Loucy (cell line): ENCODE data around the gene CDC42BPB.

Experiments used
- H2AFZ ChIP-seq: fragments of 200-600 bp; sonication (generic); 2 replicates; pipeline ENCODE4 v1.6.0; 2016; ENCODE audit warnings: antibody characterized with exemption, mild to moderate bottlenecking, low read length, moderate library complexity
- H3F3A ChIP-seq: fragments of 200-600 bp; 2 replicates; pipeline ENCODE4 v1.6.0; 2016; ENCODE audit warnings: antibody characterized with exemption, low read depth, mild to moderate bottlenecking
- H3K27me3 ChIP-seq: fragments of 200-600 bp; sonication (generic); 2 replicates; pipeline ENCODE4 v1.6.1; 2014; ENCODE audit warnings: low read length, mild to moderate bottlenecking; ENCODE audit not compliant: insufficient read depth, poor library complexity, severe bottlenecking
- H3K36me3 ChIP-seq: fragments of 200-600 bp; sonication (generic); 2 replicates; pipeline ENCODE4 v1.6.1; 2016; ENCODE audit warnings: low read length; ENCODE audit not compliant: insufficient read depth
- H3K4me1 ChIP-seq: fragments of 200-600 bp; sonication (generic); 2 replicates; pipeline ENCODE4 v1.5.1; 2014; ENCODE audit warnings: low read length, mild to moderate bottlenecking; ENCODE audit not compliant: insufficient read depth, poor library complexity, severe bottlenecking
- H3K4me2 ChIP-seq: fragments of 200-600 bp; sonication (generic); 2 replicates; pipeline ENCODE4 v1.6.0; 2014; ENCODE audit warnings: antibody characterized with exemption, low read length, low read depth, mild to moderate bottlenecking; ENCODE audit not compliant: poor library complexity, severe bottlenecking
- H3K4me3 ChIP-seq: fragments of 200-600 bp; sonication (generic); 2 replicates; pipeline ENCODE4 v1.5.1; 2014; ENCODE audit warnings: low read length, mild to moderate bottlenecking, mixed read lengths; ENCODE audit not compliant: poor library complexity, severe bottlenecking
- H3K79me2 ChIP-seq: fragments of 200-600 bp; sonication (generic); 2 replicates; pipeline ENCODE4 v1.6.1; 2014; ENCODE audit warnings: low read length; ENCODE audit not compliant: insufficient read depth
- H3K9ac ChIP-seq: fragments of 200-600 bp; sonication (generic); 2 replicates; pipeline ENCODE4 v1.6.0; 2014; ENCODE audit warnings: mild to moderate bottlenecking, low read depth, low read length, moderate library complexity; ENCODE audit not compliant: poor library complexity, severe bottlenecking
- H3K9me2 ChIP-seq: fragments of 200-600 bp; sonication (generic); replicated peaks from 2 replicates; pipeline ENCODE4 v1.6.1; 2016; ENCODE audit warnings: low read depth, low read length, mixed read lengths
- H3K9me3 ChIP-seq: fragments of 200-600 bp; sonication (generic); 2 replicates; pipeline ENCODE4 v1.6.1; 2014; ENCODE audit warnings: mild to moderate bottlenecking, antibody characterized with exemption, low read length, low read depth; ENCODE audit not compliant: insufficient read depth
- H4K20me1 ChIP-seq: fragments of 200-600 bp; sonication (generic); 2 replicates; pipeline ENCODE4 v1.6.0; 2014; ENCODE audit warnings: antibody characterized with exemption, low read length, mild to moderate bottlenecking; ENCODE audit not compliant: insufficient read depth, poor library complexity, severe bottlenecking
- EZH2phosphoT487 ChIP-seq: fragments of 200-600 bp; IDR thresholded peaks from 2 replicates; pipeline ENCODE4 v1.6.1; 2018; ENCODE audit warnings: antibody characterized with exemption, mild to moderate bottlenecking, moderate library complexity, borderline replicate concordance
- TF ChIP-seq, protein P1 (sequence below): fragments of 200-600 bp; sonication (generic); conservative IDR thresholded peaks from 2 replicates; pipeline ENCODE4 v1.5.1; 2014; ENCODE audit warnings: mild to moderate bottlenecking, antibody characterized with exemption, low read length

Gene CDC42BPB

DNA sequence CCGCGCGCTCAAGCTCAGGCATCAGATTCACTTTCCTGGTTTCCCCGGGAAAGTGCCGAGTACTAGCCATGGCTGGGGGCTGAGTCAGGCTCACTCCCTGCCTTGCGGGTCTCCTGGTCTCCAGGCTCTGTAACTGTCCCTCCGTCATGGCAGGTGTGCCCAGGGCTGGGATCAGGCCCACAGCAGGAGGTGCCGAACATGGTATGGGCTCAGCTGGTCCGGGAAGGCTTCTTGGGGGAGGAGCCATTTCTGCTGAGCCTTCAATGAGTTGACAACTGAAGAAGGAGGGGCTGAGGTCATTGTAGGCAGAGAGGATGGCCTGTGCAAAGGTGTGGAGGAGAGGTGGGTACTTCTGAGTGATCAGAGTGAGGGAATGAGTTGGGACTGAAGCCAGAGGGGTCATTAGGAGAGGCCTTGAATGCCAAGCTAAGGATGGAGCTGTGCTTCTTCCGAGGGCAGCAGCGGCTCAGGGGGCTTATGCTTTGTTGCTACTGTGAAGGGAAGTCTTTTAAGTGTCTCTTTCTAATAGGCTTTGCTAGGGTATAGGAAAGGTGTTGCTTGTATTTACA is 37.9 kb upstream of the CDC42BPB start:
- Histone ChIP-seq H3K36me3 (no peaks in the 10 kb centered on the region), H3K79me2 (no peaks in the 10 kb centered on the region), H3K4me3 (no peak overlapping the region), H3K4me2 (no peak overlapping the region), H3K4me1 (peaks cover 4% of the 10 kb centered on the region), H3K27me3 (no peaks in the 10 kb centered on the region), H4K20me1 (no peaks in the 10 kb centered on the region), H2AFZ (no peak overlapping the region), H3K9ac (no peak overlapping the region), H3K9me3 (no peaks in the 10 kb centered on the region), H3K9me2 (no peaks in the 10 kb centered on the region), H3F3A (no peaks in the 10 kb centered on the region)
- TF ChIP-seq EZH2phosphoT487, result no peak
- TF ChIP-seq, protein P1, sequence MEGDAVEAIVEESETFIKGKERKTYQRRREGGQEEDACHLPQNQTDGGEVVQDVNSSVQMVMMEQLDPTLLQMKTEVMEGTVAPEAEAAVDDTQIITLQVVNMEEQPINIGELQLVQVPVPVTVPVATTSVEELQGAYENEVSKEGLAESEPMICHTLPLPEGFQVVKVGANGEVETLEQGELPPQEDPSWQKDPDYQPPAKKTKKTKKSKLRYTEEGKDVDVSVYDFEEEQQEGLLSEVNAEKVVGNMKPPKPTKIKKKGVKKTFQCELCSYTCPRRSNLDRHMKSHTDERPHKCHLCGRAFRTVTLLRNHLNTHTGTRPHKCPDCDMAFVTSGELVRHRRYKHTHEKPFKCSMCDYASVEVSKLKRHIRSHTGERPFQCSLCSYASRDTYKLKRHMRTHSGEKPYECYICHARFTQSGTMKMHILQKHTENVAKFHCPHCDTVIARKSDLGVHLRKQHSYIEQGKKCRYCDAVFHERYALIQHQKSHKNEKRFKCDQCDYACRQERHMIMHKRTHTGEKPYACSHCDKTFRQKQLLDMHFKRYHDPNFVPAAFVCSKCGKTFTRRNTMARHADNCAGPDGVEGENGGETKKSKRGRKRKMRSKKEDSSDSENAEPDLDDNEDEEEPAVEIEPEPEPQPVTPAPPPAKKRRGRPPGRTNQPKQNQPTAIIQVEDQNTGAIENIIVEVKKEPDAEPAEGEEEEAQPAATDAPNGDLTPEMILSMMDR, result no peak

- Histone ChIP-seq H3F3A (no peaks in the 10 kb centered on the region), H3K4me1 (peaks cover 4% of the 10 kb centered on the region), H3K9me3 (no peaks in the 10 kb centered on the region), H3K4me3 (no peak within 1 kb of the TSS), H3K27me3 (no peaks in the 10 kb centered on the region), H2AFZ (no peak within 1 kb of the TSS), H3K9me2 (no peaks in the 10 kb centered on the region), H3K9ac (no peak within 1 kb of the TSS), H3K79me2 (no peaks in the 10 kb centered on the region), H3K36me3 (no peaks in the 10 kb centered on the region), H4K20me1 (no peaks in the 10 kb centered on the region), H3K4me2 (no peak within 1 kb of the TSS)
- TF ChIP-seq, protein P1, result no peak
- TF ChIP-seq EZH2phosphoT487, result no peak
Measured at GRCh38 chr14:103094406-103095209, 37.3 kb upstream of the CDC42BPB start, which contains the start of gene EXOC3L4. EXOC3L4 (plus strand) TSS chr14:103094725; CDS start chr14:103100220, 5,495 bp downstream.

GRCh38 chr14:103093856-103094405 is 36.6 kb upstream of the CDC42BPB start:
- H3K4me3 ChIP-seq, result no peak overlapping the region
- no peaks in the 10 kb centered on the region for H4K20me1 ChIP-seq
- no peak overlapping the region for H2AFZ ChIP-seq
- H3K9me3 ChIP-seq, result no peaks in the 10 kb centered on the region
- H3K9ac ChIP-seq, result no peak overlapping the region
- no peaks in the 10 kb centered on the region for H3K79me2 ChIP-seq
- H3K27me3 ChIP-seq, result no peaks in the 10 kb centered on the region
- no peaks in the 10 kb centered on the region for H3K36me3 ChIP-seq
- H3F3A ChIP-seq, result no peaks in the 10 kb centered on the region
- no peaks in the 10 kb centered on the region for H3K9me2 ChIP-seq
- TF ChIP-seq, protein P1, result no peak
- TF ChIP-seq EZH2phosphoT487, result no peak
- no peak overlapping the region for H3K4me2 ChIP-seq
- peaks cover 4% of the 10 kb centered on the region for H3K4me1 ChIP-seq
